ENCODE data around the gene TPH2.

TPH2 gene

DNA sequence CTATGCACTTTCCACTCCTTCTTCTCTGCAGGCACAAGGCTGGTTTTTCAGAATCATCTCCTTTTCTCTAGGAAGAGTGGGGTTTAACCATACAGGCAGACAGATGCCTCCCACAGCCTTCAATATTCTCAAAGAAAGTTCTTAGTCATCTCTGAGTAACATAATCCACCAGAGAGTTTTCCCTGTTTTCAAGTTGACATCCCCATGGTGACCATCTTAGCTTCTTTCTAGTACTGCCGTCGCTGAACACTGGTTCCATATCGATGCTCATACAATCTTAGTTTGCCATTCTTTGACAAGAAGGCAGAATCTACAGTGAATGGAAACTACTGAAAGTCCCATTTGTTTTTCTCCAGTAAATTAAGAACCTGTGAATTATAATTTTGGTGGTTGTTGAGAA lies 28.6 kb downstream of the TPH2 start:
- Histone ChIP-seq H3K79me2 (ENCODE audit: insufficient read depth, low read length) (no peaks in the 10 kb centered on the region), H3K27me3 (ENCODE audit: insufficient read depth, low read length, poor library complexity) (peaks cover 5% of the 10 kb centered on the region), H3K27ac (ENCODE audit: low read length) (no peak overlapping the region), H3K9me3 (ENCODE audit: insufficient read depth, low read length, severe bottlenecking) (no peaks in the 10 kb centered on the region), H3K4me3 (ENCODE audit: low read depth in 1 of 2, low read length in 2 of 2) (no peak overlapping the region), H4K20me1 (ENCODE audit: insufficient read depth, low read length) (no peaks in the 10 kb centered on the region), H3K9ac (ENCODE audit: low read depth, low read length) (no peak overlapping the region), H3K4me2 (ENCODE audit: insufficient read depth, low read length) (no peak overlapping the region), H3K4me1 (ENCODE audit: insufficient read depth, low read length) (no peaks in the 10 kb centered on the region), H3K36me3 (ENCODE audit: insufficient read depth, low read length) (no peaks in the 10 kb centered on the region), H2AFZ (ENCODE audit: low read depth, low read length) (no peak overlapping the region)
- no peak for DNase-seq
- ATAC-seq (ENCODE audit: insufficient read depth, low read depth), result no peak
- TF ChIP-seq, protein P1, sequence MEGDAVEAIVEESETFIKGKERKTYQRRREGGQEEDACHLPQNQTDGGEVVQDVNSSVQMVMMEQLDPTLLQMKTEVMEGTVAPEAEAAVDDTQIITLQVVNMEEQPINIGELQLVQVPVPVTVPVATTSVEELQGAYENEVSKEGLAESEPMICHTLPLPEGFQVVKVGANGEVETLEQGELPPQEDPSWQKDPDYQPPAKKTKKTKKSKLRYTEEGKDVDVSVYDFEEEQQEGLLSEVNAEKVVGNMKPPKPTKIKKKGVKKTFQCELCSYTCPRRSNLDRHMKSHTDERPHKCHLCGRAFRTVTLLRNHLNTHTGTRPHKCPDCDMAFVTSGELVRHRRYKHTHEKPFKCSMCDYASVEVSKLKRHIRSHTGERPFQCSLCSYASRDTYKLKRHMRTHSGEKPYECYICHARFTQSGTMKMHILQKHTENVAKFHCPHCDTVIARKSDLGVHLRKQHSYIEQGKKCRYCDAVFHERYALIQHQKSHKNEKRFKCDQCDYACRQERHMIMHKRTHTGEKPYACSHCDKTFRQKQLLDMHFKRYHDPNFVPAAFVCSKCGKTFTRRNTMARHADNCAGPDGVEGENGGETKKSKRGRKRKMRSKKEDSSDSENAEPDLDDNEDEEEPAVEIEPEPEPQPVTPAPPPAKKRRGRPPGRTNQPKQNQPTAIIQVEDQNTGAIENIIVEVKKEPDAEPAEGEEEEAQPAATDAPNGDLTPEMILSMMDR (IDR thresholded peaks at IDR 0.05; ENCODE audit: borderline replicate concordance, extremely low read depth, low read length, poor library complexity, severe bottlenecking), result no peak

DNA sequence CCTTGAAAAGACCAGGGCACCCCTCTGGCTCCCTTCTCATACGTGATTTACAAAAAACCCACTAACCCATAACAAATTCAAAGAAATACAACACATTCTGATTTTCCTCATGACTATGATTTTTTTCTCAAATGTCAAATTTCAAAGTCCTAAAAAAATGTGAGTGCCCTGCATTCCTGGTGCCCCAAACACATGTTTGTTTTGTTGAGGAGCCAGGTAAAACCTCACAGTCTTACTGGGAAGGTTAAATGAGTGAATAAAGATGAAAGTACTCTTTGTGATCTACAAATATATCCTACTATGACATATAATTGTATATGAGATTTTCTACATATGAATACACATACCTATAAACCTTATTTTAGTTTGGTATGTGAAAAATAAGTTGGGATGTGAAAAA lies 30.7 kb downstream of the TPH2 start:
- H3K36me3 ChIP-seq (ENCODE audit: insufficient read depth, low read length), result no peaks in the 10 kb centered on the region
- peaks cover 5% of the 10 kb centered on the region for H3K27me3 ChIP-seq (ENCODE audit: insufficient read depth, low read length, poor library complexity)
- DNase-seq (no peak), ATAC-seq (ENCODE audit: insufficient read depth, low read depth) (no peak)
- H3K4me2 ChIP-seq (ENCODE audit: insufficient read depth, low read length), result no peak overlapping the region
- no peak for TF ChIP-seq EZH2 (IDR thresholded peaks at IDR 0.05; ENCODE audit: borderline replicate concordance, low read depth, low read length, severe bottlenecking)
- TF ChIP-seq, protein P1 (IDR thresholded peaks at IDR 0.05; ENCODE audit: borderline replicate concordance, extremely low read depth, low read length, poor library complexity, severe bottlenecking), result no peak
- no peak overlapping the region for H3K27ac ChIP-seq (ENCODE audit: low read length)
- no peak overlapping the region for H3K4me3 ChIP-seq (ENCODE audit: low read depth in 1 of 2, low read length in 2 of 2)
- H3K4me1 ChIP-seq (ENCODE audit: insufficient read depth, low read length), result no peaks in the 10 kb centered on the region
- H3K79me2 ChIP-seq (ENCODE audit: insufficient read depth, low read length), result no peaks in the 10 kb centered on the region
- no peak overlapping the region for H3K9ac ChIP-seq (ENCODE audit: low read depth, low read length)
- H3K9me3 ChIP-seq (ENCODE audit: insufficient read depth, low read length, severe bottlenecking), result no peaks in the 10 kb centered on the region
- H4K20me1 ChIP-seq (ENCODE audit: insufficient read depth, low read length), result no peaks in the 10 kb centered on the region
- no peak overlapping the region for H2AFZ ChIP-seq (ENCODE audit: low read depth, low read length)

DNA sequence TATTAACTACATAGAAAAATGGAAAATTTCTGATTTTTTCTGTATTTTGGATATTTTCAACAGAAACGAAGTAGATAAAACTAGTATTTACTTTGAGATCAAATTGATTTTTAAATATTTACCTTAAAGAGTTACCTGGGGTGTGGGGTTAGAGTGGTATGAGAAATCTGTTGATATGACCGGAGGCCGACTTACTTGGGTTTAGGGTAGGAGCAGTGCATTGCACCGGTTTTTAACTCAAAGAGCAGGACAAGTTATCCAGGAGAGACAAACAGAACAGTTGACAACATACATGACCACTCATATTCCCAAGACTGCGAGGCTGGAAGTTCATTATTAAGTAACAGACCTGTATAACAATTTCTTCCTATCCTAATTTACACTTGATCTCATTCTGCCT lies 31.4 kb downstream of the TPH2 start:
- Histone ChIP-seq H3K4me1 (ENCODE audit: insufficient read depth, low read length) (no peaks in the 10 kb centered on the region), H3K4me3 (ENCODE audit: low read depth in 1 of 2, low read length in 2 of 2) (no peak overlapping the region), H3K79me2 (ENCODE audit: insufficient read depth, low read length) (no peaks in the 10 kb centered on the region), H3K9me3 (ENCODE audit: insufficient read depth, low read length, severe bottlenecking) (no peaks in the 10 kb centered on the region), H3K9ac (ENCODE audit: low read depth, low read length) (no peak overlapping the region), H4K20me1 (ENCODE audit: insufficient read depth, low read length) (no peaks in the 10 kb centered on the region), H2AFZ (ENCODE audit: low read depth, low read length) (no peak overlapping the region), H3K36me3 (ENCODE audit: insufficient read depth, low read length) (no peaks in the 10 kb centered on the region), H3K4me2 (ENCODE audit: insufficient read depth, low read length) (no peak overlapping the region), H3K27me3 (ENCODE audit: insufficient read depth, low read length, poor library complexity) (peaks cover 5% of the 10 kb centered on the region), H3K27ac (ENCODE audit: low read length) (no peak overlapping the region)
- TF ChIP-seq EZH2 (IDR thresholded peaks at IDR 0.05; ENCODE audit: borderline replicate concordance, low read depth, low read length, severe bottlenecking), result no peak
- TF ChIP-seq, protein P1 (IDR thresholded peaks at IDR 0.05; ENCODE audit: borderline replicate concordance, extremely low read depth, low read length, poor library complexity, severe bottlenecking), result no peak
- ATAC-seq (ENCODE audit: insufficient read depth, low read depth), result no peak
- DNase-seq, result no peak

DNA sequence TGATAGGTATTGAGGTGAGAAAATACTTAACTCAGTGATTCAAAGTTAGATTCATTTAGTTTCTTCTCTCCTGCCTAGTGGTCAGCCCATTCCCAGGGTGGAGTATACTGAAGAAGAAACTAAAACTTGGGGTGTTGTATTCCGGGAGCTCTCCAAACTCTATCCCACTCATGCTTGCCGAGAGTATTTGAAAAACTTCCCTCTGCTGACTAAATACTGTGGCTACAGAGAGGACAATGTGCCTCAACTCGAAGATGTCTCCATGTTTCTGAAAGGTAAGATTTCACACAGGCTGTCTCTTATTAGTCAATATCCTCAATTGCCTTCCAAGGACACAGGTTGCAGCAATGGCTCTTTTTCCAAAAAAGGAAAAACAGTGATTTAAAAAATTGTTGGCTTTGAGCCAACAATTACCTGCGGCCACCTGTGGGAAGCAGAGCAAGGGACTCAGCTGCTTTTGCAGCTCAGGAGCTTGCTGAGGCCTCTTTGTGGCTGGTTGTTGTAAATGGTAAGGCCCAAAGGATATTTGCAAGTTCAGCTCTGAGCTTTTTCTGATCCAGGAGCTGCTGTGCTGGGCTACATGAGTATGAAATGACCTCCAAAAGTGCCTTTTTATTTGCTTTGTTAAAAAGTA lies 33.9 kb downstream of the TPH2 start:
- no peak overlapping the region for H3K27ac ChIP-seq (ENCODE audit: low read length)
- H3K9ac ChIP-seq (ENCODE audit: low read depth, low read length), result no peak overlapping the region
- DNase-seq, result no peak
- H3K36me3 ChIP-seq (ENCODE audit: insufficient read depth, low read length), result no peaks in the 10 kb centered on the region
- no peak overlapping the region for H2AFZ ChIP-seq (ENCODE audit: low read depth, low read length)
- H3K4me3 ChIP-seq (ENCODE audit: low read depth in 1 of 2, low read length in 2 of 2), result no peak overlapping the region
- H3K79me2 ChIP-seq (ENCODE audit: insufficient read depth, low read length), result no peaks in the 10 kb centered on the region
- H3K9me3 ChIP-seq (ENCODE audit: insufficient read depth, low read length, severe bottlenecking), result no peaks in the 10 kb centered on the region
- H3K27me3 ChIP-seq (ENCODE audit: insufficient read depth, low read length, poor library complexity), result peaks cover 5% of the 10 kb centered on the region
- H4K20me1 ChIP-seq (ENCODE audit: insufficient read depth, low read length), result no peaks in the 10 kb centered on the region
- no peaks in the 10 kb centered on the region for H3K4me1 ChIP-seq (ENCODE audit: insufficient read depth, low read length)
- TF ChIP-seq EZH2 (IDR thresholded peaks at IDR 0.05; ENCODE audit: borderline replicate concordance, low read depth, low read length, severe bottlenecking), result no peak
- TF ChIP-seq, protein P1 (IDR thresholded peaks at IDR 0.05; ENCODE audit: borderline replicate concordance, extremely low read depth, low read length, poor library complexity, severe bottlenecking), result no peak
- no peak overlapping the region for H3K4me2 ChIP-seq (ENCODE audit: insufficient read depth, low read length)
- no peak for ATAC-seq (ENCODE audit: insufficient read depth, low read depth)

All from DND-41 (cell line).